H54 (cell line): ENCODE data around the gene KRTAP10-6.
"Not testable (repeated sequence)": the region's sequence is repeated elsewhere in the genome, so short reads cannot be mapped to it uniquely, and the experiment has no call there.

ENCODE experiments used
- DNase-seq: peaks from one replicate; pipeline ENCODE4 v3.0.0; 2011; ENCODE audit warnings: low spot score, mixed read lengths; ENCODE audit not compliant: insufficient read length
- FAIRE-seq: peaks from 3 replicates; lab custom pipeline; 2011; peaks lifted over from hg19 to GRCh38; lab: Jason Lieb, UNC
- POLR2A ChIP-seq: IDR thresholded peaks from 2 replicates; pipeline ENCODE4 v1.6.1; 2011; ENCODE audit warnings: low read depth, mild to moderate bottlenecking, low read length

KRTAP10-6 gene

GRCh38 chr21:44612669-44613229, 20.4 kb upstream of the KRTAP10-6 start:
- DNase-seq (no peak), FAIRE-seq (no peak)
- TF ChIP-seq POLR2A = no peak

GRCh38 chr21:44612029-44612486, 19.8 kb upstream of the KRTAP10-6 start, which contains the start of gene KRTAP10-8:
TSS of gene KRTAP10-8 (plus strand) at chr21:44612079. CDS start at chr21:44612101, 22 bp downstream.
- FAIRE-seq (no peak), DNase-seq (no peak)
- no peak for TF ChIP-seq POLR2A

- TF ChIP-seq POLR2A = no peak
- DNase-seq (no peak), FAIRE-seq (no peak)
Measured at GRCh38 chr21:44611551-44611950, 19.2 kb upstream of the KRTAP10-6 start.

GRCh38 chr21:44610157-44610843, 18.0 kb upstream of the KRTAP10-6 start:
- DNase-seq, FAIRE-seq: not testable (repeated sequence)

GRCh38 chr21:44609193-44609592, 16.9 kb upstream of the KRTAP10-6 start:
- FAIRE-seq = no peak
- DNase-seq = no peak
- no peak for TF ChIP-seq POLR2A

- no peak for FAIRE-seq
- DNase-seq = no peak
- TF ChIP-seq POLR2A = no peak
Measured at GRCh38 chr21:44606495-44606894, 14.2 kb upstream of the KRTAP10-6 start.

GRCh38 chr21:44603911-44604310, 11.6 kb upstream of the KRTAP10-6 start:
- DNase-seq (no peak), FAIRE-seq (no peak)
- TF ChIP-seq POLR2A = no peak

GRCh38 chr21:44603109-44603875, 11.0 kb upstream of the KRTAP10-6 start:
- TF ChIP-seq POLR2A = no peak
- no peak for DNase-seq
- no peak for FAIRE-seq

- DNase-seq = no peak
- TF ChIP-seq POLR2A = no peak
- no peak for FAIRE-seq
Measured at GRCh38 chr21:44602463-44602850, 10.2 kb upstream of the KRTAP10-6 start.

- TF ChIP-seq POLR2A = no peak
- no peak for FAIRE-seq
- no peak for DNase-seq
Measured at GRCh38 chr21:44601596-44602462, 9.5 kb upstream of the KRTAP10-6 start.

- not testable (repeated sequence) for DNase-seq, FAIRE-seq
Measured at GRCh38 chr21:44601091-44601490, 8.8 kb upstream of the KRTAP10-6 start.

- not testable (repeated sequence) for DNase-seq, FAIRE-seq
Measured at GRCh38 chr21:44600118-44600978, 8.0 kb upstream of the KRTAP10-6 start, which contains the start of gene KRTAP10-7. TSS of gene KRTAP10-7 (plus strand) at chr21:44600597. CDS start at chr21:44600622, 25 bp downstream.
